NT2/D1 (cell line): ENCODE measurements around the gene QRICH2.

ENCODE experiments used
- DNase-seq: peaks from one replicate; pipeline ENCODE4 v3.0.0-alpha.2; 2011; ENCODE audit warnings: low read depth, low spot score
- H3K27me3 ChIP-seq: 2 replicates; pipeline ENCODE4 v1.6.0; 2011; ENCODE audit warnings: mild to moderate bottlenecking; ENCODE audit not compliant: insufficient read length, insufficient read depth
- H3K36me3 ChIP-seq: 2 replicates; pipeline ENCODE4 v1.6.1; 2011; ENCODE audit warnings: mild to moderate bottlenecking, low read length, mixed read lengths; ENCODE audit not compliant: insufficient read depth, insufficient read length
- H3K4me1 ChIP-seq: 2 replicates; pipeline ENCODE4 v1.5.1; 2011; ENCODE audit not compliant: insufficient read depth, insufficient read length
- H3K4me3 ChIP-seq: 2 replicates; pipeline ENCODE4 v1.5.1; 2011; ENCODE audit warnings: low read depth; ENCODE audit not compliant: insufficient read length
- H3K9ac ChIP-seq: 2 replicates; pipeline ENCODE4 v1.6.0; 2011; ENCODE audit warnings: low read depth; ENCODE audit not compliant: insufficient read length
- H3K9me3 ChIP-seq: 2 replicates; pipeline ENCODE4 v1.5.1; 2011; ENCODE audit warnings: mild to moderate bottlenecking, low read length; ENCODE audit not compliant: insufficient read depth
- SUZ12 ChIP-seq: IDR thresholded peaks from 2 replicates; pipeline ENCODE4 v1.6.1; 2011; ENCODE audit not compliant: insufficient read length, insufficient read depth; ENCODE audit errors: extremely low read depth
- YY1 ChIP-seq: IDR thresholded peaks from 2 replicates; pipeline ENCODE4 v1.6.1; 2011; ENCODE audit not compliant: insufficient read length, insufficient read depth
- ZNF274 ChIP-seq: IDR thresholded peaks from 2 replicates; pipeline ENCODE4 v1.6.1; 2011; ENCODE audit warnings: mild to moderate bottlenecking, low read depth, low read length

The QRICH2 gene

DNA sequence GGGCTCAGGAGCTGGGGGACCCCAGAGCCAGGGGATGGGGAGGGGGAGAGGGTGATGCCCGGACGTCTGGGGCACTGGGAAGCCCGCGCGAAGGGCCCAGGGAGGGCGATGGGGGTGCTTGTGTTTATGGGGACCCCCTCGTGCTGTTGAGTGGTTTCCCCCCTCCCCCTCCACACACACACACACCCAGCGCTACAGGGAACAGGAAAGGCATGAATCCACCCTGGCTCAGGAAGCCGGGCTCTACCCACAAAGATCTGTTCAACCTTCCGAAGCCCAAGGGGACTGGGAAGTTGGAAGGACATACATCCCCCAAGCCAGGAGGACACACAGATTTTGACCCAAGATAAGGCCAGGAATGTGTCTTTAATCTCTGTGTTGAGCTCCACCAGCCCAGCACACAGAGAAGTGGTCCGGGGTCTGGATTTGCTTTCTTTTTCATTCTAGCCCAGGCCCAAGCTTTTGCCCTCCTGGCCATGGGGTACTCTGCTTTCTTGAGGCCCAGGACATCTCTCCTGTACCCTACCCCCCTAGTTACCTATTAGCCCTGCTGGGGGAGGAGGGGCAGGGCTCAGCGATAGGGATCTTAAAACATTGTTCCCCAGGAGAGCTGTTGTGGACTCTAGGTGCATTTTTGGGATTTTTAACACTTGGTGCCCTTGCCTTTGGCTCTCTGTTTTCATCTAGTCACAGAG is 41.7 kb downstream of the QRICH2 start:
- Histone ChIP-seq H3K4me1 (peaks cover 20% of the 10 kb centered on the region), H3K4me3 (peak overlapping the region; percentile 78), H3K27me3 (no peaks in the 10 kb centered on the region), H3K9me3 (no peaks in the 10 kb centered on the region), H3K36me3 (peaks cover 14% of the 10 kb centered on the region), H3K9ac (peak overlapping the region; percentile 84)
- DNase-seq: no peak
- no peak for TF ChIP-seq YY1
- TF ChIP-seq ZNF274: no peak
- no peak for TF ChIP-seq SUZ12

DNA sequence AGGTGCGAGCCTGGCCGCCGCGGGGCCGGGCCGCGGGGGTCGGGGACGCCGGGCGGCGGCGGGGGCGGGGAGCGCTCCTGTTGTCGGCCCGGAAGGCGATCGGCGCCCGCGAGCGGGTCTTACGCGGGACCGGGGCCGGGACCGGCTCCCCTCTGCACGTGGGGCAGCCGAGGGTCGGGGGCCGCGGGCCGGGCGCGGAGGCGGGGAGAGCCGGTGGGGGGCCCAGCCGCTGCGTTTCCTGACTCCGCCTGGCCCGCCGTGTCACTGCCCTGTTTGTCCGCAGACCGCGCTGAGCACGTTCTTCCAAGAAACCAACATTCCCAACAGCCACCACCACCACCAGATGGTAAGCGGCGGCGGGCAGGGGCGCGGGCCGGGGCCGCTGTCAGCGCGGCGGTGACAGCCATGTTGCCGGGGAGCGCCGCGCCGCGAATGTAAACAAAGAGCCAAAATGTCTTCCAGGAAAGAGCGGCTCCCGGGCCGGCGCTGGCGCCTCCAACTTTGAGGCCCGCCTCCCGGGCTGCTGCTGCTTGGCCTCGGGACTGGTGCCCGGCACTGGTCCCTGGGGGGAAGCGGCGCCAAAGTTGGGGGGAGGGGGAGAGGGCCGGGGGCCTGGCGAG is 42.3 kb downstream of the QRICH2 start:
- Histone ChIP-seq H3K9me3 (no peaks in the 10 kb centered on the region), H3K4me3 (peak overlapping the region; percentile 78), H3K4me1 (peaks cover 15% of the 10 kb centered on the region), H3K36me3 (peaks cover 11% of the 10 kb centered on the region), H3K27me3 (no peaks in the 10 kb centered on the region), H3K9ac (peak overlapping the region; percentile 84)
- DNase-seq: no peak
- TF ChIP-seq YY1: no peak

DNA sequence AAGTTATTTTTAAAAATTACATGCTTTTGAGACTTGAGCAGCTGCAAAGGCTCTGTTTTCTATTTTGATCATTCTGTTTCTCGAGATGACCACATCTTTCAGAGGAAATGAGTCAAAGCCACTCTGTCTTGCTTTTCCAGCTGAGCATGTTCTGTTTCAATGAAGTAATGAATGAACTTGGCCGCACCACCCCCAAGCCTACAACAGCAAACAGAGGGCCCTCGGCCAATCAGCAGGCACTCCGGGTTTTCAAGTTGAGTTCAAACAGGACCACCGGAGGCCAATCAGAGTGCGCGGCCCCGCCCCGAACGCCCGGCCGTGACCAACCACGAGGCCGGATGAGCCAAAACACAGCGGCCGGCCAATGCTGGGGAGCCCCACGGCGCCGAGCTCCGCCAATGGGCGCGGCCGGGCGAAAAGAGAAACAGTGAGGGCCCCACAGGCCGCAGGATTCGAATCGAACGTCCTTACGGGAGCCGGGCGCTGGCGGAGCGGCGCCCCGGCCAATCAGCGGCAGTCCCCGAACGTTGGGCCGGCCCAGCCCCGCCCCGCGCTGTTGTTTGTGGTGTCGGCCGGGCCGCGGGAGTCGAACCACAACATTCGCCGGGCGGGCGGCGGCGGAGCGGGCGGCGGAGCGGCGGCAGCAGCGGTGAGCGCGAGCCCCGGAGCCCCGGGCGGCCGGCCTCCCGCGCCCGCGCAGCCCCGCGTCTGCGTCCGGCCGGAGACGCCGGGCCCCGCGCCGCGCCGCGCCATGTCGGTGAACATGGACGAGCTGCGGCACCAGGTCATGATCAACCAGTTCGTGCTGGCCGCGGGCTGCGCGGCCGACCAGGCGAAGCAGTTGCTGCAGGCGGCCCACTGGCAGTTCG is 43.1 kb downstream of the QRICH2 start, which contains the start of gene UBALD2:
Gene UBALD2 (plus strand): TSS at position 594 of the 869 bp plus-strand sequence. CDS start 158 bp downstream, at position 752.
- TF ChIP-seq YY1 (no peak), ZNF274 (no peak), SUZ12 (no peak)
- Histone ChIP-seq H3K9me3 (no peaks in the 10 kb centered on the region), H3K36me3 (peaks cover 9% of the 10 kb centered on the region), H3K4me3 (peak within 1 kb of the TSS; percentile 78), H3K4me1 (peaks cover 13% of the 10 kb centered on the region), H3K27me3 (no peaks in the 10 kb centered on the region), H3K9ac (peak within 1 kb of the TSS; percentile 84)
- peak; percentile 93 for DNase-seq

DNA sequence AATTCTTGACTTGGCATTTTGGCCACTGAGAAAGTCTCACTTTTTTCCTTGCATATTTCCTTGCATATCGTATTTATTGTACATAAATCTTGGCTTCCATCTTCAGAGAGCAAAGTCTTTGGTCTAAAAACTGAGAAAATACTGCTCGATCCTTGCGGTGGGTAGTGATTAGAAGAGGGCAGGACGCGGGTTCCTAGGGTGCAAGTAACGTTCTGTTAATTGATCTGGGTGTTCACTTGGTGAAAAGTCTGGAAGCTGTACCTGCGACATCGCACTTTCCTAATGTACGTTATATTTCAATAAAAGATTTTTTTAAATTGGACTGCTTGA is 43.7 kb downstream of the QRICH2 start:
- peaks cover 4% of the 10 kb centered on the region for H3K36me3 ChIP-seq
- no peaks in the 10 kb centered on the region for H3K9me3 ChIP-seq
- TF ChIP-seq ZNF274: no peak
- no peak for TF ChIP-seq SUZ12
- no peak for TF ChIP-seq YY1
- H3K4me1 ChIP-seq: peaks cover 7% of the 10 kb centered on the region
- H3K27me3 ChIP-seq: no peaks in the 10 kb centered on the region
- no peak overlapping the region for H3K4me3 ChIP-seq
- no peak overlapping the region for H3K9ac ChIP-seq
- no peak for DNase-seq

DNA sequence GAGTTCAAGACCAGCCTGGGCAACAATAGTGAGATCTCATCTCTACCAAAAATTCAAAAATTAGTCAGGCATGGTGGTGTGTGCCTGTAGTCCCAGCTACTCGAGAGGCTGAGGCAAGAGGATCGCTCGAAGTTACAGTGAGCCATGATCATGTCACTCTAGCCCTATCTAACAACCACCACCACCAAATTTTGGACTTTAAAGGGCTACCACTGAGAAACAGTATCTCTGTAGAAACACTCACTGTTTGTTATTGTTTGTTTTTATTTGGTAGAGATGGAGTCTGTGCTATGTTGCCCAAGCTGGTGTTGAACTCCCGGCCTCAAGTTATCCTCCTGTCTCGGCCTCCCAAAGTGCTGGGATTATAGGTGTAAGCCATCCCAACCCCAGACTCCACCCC is 44.2 kb downstream of the QRICH2 start:
- no peak for DNase-seq
- Histone ChIP-seq H3K9me3 (no peaks in the 10 kb centered on the region), H3K9ac (no peak overlapping the region), H3K4me1 (peaks cover 6% of the 10 kb centered on the region), H3K4me3 (no peak overlapping the region), H3K36me3 (no peaks in the 10 kb centered on the region), H3K27me3 (no peaks in the 10 kb centered on the region)
- TF ChIP-seq ZNF274: no peak
- TF ChIP-seq YY1: no peak
- TF ChIP-seq SUZ12: no peak

DNA sequence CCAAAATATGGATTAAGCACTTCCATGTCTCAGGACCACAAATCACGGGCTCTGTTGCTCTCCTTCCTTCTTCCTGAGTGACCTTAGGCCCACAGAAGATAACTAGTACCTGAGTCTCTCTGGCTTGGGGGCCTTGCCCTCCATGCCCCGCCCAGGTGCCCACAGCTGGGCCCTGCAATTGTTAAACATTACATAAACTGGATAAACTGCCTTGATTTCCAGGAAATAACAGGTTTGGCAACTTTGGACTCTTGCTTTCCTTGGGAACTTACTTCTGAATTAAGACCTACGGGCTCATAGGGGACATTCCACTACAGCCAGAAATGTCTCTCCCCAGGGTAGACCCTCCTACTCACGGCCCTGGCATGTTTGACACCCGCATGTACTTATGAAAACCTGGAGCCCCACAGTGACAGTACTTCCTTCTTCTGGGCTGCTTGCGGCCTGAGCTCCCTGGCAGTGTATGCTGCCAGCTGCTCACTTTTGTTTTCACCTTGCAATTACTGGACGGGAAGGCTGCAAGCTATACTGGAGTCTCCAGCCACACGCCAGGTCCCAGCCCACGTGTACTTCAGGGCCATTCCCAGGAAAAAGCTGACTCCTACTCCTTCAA is 45.2 kb downstream of the QRICH2 start:
- H3K4me3 ChIP-seq: no peak overlapping the region
- H3K4me1 ChIP-seq: peaks cover 11% of the 10 kb centered on the region
- no peak overlapping the region for H3K9ac ChIP-seq
- H3K36me3 ChIP-seq: no peaks in the 10 kb centered on the region
- no peak for TF ChIP-seq YY1
- no peaks in the 10 kb centered on the region for H3K9me3 ChIP-seq
- no peak for DNase-seq
- H3K27me3 ChIP-seq: no peaks in the 10 kb centered on the region

DNA sequence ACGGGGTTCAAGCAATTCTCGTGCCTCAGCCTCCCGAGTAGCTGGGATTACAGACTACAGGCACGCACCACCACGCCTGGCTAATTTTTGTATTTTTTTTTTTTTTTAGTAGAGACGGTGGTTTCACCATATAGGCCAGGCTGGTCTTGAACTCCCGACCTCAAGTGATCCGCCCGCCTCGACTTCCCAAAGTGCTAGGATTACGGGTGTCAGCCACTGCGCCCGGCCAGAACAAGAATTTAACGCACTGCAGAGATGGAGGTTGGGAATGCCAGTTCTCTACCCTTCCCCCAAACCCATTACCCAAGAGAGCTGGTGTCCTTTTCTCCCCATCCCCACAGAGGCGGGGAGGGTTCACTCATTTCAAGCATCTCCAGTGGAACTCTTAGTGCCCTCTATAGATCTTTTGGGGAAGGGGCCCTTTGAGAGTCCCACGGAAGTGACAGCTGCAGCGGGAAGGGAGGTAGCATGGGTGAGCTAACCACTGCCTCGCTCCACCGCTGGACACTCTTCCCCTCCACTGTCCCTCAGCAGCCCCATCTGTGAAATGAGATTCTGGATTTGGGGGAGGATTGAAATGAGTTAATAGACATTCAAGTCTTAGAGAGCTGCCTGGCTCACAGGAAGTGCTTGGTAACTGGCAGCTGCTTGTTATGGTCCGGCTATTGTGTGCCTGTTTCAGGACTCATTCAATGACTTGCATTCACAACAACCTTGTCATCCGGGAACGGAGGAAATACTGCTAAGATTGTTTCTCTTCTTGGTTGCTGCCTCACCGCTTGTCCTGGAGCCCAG is 46.5 kb downstream of the QRICH2 start:
- Histone ChIP-seq H3K27me3 (no peaks in the 10 kb centered on the region), H3K9me3 (no peaks in the 10 kb centered on the region), H3K4me3 (no peak overlapping the region), H3K9ac (no peak overlapping the region), H3K4me1 (peaks cover 5% of the 10 kb centered on the region), H3K36me3 (no peaks in the 10 kb centered on the region)
- no peak for DNase-seq
- TF ChIP-seq SUZ12: no peak
- no peak for TF ChIP-seq ZNF274
- TF ChIP-seq YY1: no peak
